Smooth muscle cell (in vitro differentiated cells): ENCODE measurements around the gene METTL27. TPM values are rescaled to one million over a fixed set of nuclear protein-coding genes. Genes with fewer than 3 reads are reported as not detected.
"Not testable (repeated sequence)": the region's sequence is repeated elsewhere in the genome, so short reads cannot be mapped to it uniquely, and the experiment has no call there.

Source experiments
- DNase-seq: peaks from one replicate; lab custom pipeline; 2025; ENCODE audit not compliant: unreplicated experiment; lab: John Stamatoyannopoulos, UW
- H2AFZ ChIP-seq: fragments of 200-600 bp; sonication (generic); 2 replicates; pipeline ENCODE4 v1.6.0; 2016; ENCODE audit warnings: antibody characterized with exemption, low read depth, mild to moderate bottlenecking
- H3F3A ChIP-seq: fragments of 200-600 bp; sonication (generic); 2 replicates; pipeline ENCODE4 v1.6.0; 2017; ENCODE audit warnings: antibody characterized with exemption, low read depth
- H3K27ac ChIP-seq: fragments of 200-600 bp; sonication (generic); 2 replicates; pipeline ENCODE4 v1.5.1; 2016; ENCODE audit warnings: low read depth, mild to moderate bottlenecking
- H3K27me3 ChIP-seq: fragments of 200-600 bp; sonication (generic); 2 replicates; pipeline ENCODE4 v1.6.1; 2016; ENCODE audit warnings: low read depth, mild to moderate bottlenecking
- H3K36me3 ChIP-seq: fragments of 200-600 bp; sonication (generic); 2 replicates; pipeline ENCODE4 v1.5.1; 2016; ENCODE audit warnings: low read depth
- H3K4me1 ChIP-seq: fragments of 200-600 bp; sonication (generic); 2 replicates; pipeline ENCODE4 v1.5.1; 2016; ENCODE audit warnings: low read depth
- H3K4me2 ChIP-seq: fragments of 200-600 bp; sonication (generic); 2 replicates; pipeline ENCODE4 v1.6.0; 2016; ENCODE audit warnings: mild to moderate bottlenecking
- H3K4me3 ChIP-seq: fragments of 200-600 bp; sonication (generic); 2 replicates; pipeline ENCODE4 v1.5.1; 2016; ENCODE audit warnings: mild to moderate bottlenecking
- H3K79me2 ChIP-seq: fragments of 200-600 bp; sonication (generic); 2 replicates; pipeline ENCODE4 v1.6.0; 2016; ENCODE audit warnings: low read depth, mild to moderate bottlenecking
- H3K9ac ChIP-seq: fragments of 200-600 bp; sonication (generic); 2 replicates; pipeline ENCODE4 v1.6.0; 2016; ENCODE audit warnings: low read depth
- H3K9me3 ChIP-seq: fragments of 200-600 bp; sonication (generic); replicated peaks from 2 replicates; pipeline ENCODE4 v1.5.1; 2016; ENCODE audit warnings: low read depth
- H4K20me1 ChIP-seq: fragments of 200-600 bp; sonication (generic); 2 replicates; pipeline ENCODE4 v1.6.0; 2016; ENCODE audit warnings: low read depth
- WGBS: methylation state at CpG from one replicate; pipeline ENCODE4 v1.1.7; 2016; ENCODE audit warnings: low lambda C conversion rate; 5-methylcytosine and 5-hydroxymethylcytosine counted together
- polyA plus RNA-seq: library from polyadenylated mRNA; unstranded; fragments of >200 nt; fragmentation: Nextera tagmentation; extraction: Ambion mirVana; gene quantifications from 2 replicates; pipeline ENCODE4 v1.2.1, GENCODE V29; 2016
- total RNA-seq: library from RNA; depleted of rRNA; stranded (reverse); fragments of >200 nt; gene quantifications from 2 replicates; pipeline ENCODE4 v1.2.3, GENCODE V29; 2014
- TF ChIP-seq, protein P1 (sequence below): fragments of 200-600 bp; sonication (generic); IDR thresholded peaks from 2 replicates; pipeline ENCODE4 v1.5.1; 2017; ENCODE audit warnings: borderline replicate concordance, mild to moderate bottlenecking, antibody characterized with exemption; ENCODE audit not compliant: insufficient read depth, poor library complexity, severe bottlenecking

The METTL27 gene
- total and polyA plus RNA-seq, 2 experiments from 2014 or later: 0.54 to 4.1 TPM

DNA sequence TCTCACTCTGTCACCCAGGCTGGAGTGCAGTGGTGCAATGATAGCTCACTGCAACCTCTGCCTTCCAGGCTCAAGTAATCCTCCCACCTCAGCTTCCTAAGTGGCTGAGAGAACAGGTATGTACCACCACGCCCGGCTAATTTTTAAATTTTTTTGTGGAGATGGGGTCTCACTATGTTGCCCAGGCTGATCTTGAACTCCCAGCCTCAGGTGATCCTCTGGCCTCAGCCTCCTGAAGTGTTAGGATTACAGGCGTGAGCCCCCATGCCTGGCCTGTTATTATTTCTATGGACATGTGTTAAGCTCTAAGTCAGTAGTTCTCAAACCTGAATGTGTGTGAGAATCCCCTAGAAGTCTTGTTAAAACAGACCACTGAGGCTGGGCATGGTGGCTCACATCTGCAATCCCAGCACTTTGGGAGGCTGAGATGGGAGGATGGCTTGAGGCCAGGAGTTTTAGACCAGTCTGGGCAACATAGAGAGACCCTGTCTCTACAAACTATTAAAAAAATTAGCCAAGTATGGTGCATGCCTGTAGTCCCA is 43.2 kb upstream of the METTL27 start:
- peaks cover 7% of the 10 kb centered on the region for H3K4me1 ChIP-seq
- H3K4me2 ChIP-seq: no peak overlapping the region
- H3K9ac ChIP-seq: no peak overlapping the region
- no peak overlapping the region for H2AFZ ChIP-seq
- TF ChIP-seq, protein P1, sequence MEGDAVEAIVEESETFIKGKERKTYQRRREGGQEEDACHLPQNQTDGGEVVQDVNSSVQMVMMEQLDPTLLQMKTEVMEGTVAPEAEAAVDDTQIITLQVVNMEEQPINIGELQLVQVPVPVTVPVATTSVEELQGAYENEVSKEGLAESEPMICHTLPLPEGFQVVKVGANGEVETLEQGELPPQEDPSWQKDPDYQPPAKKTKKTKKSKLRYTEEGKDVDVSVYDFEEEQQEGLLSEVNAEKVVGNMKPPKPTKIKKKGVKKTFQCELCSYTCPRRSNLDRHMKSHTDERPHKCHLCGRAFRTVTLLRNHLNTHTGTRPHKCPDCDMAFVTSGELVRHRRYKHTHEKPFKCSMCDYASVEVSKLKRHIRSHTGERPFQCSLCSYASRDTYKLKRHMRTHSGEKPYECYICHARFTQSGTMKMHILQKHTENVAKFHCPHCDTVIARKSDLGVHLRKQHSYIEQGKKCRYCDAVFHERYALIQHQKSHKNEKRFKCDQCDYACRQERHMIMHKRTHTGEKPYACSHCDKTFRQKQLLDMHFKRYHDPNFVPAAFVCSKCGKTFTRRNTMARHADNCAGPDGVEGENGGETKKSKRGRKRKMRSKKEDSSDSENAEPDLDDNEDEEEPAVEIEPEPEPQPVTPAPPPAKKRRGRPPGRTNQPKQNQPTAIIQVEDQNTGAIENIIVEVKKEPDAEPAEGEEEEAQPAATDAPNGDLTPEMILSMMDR: no peak
- no peaks in the 10 kb centered on the region for H3K9me3 ChIP-seq
- H4K20me1 ChIP-seq: no peaks in the 10 kb centered on the region
- no peak overlapping the region for H3K4me3 ChIP-seq
- H3K27me3 ChIP-seq: peaks cover 38% of the 10 kb centered on the region
- no peaks in the 10 kb centered on the region for H3K79me2 ChIP-seq
- DNase-seq: no peak
- no peaks in the 10 kb centered on the region for H3K36me3 ChIP-seq
- no peaks in the 10 kb centered on the region for H3F3A ChIP-seq
- H3K27ac ChIP-seq: no peak overlapping the region
- 94% methylated on average over 3 of the region's 3 CpGs for WGBS

DNA sequence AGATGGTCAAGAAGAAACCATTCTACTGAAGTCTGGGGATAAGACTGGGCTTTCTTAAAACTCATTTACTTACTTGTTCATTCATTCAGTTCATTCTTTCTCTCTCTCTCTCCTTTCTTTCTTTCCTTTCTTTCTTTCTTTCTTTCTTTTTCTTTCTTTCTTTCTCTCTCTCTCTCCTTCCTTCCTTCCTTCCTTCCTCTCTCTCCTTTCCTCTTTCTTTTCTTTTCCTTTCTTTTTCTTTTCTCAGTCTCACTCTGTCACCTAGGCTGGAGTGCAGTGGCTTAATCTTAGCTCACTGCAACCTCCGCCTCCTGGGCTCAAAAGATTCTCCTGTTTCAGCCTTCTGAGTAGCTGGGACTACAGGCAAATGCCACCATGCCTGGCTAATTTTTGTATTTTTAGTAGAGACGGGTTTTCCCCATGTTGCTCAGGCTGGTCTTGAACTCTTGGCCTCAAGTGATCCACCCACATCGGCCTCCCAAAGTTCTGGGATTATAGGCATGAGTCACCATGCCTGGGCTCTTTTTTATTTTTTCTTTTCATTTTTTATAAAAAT is 42.6 kb upstream of the METTL27 start:
- not testable (repeated sequence) for H3K4me1 ChIP-seq, H4K20me1 ChIP-seq, H3K4me2 ChIP-seq, H3K79me2 ChIP-seq, H2AFZ ChIP-seq, DNase-seq, H3F3A ChIP-seq, H3K4me3 ChIP-seq, H3K9ac ChIP-seq, H3K27ac ChIP-seq, H3K36me3 ChIP-seq, H3K9me3 ChIP-seq
- 80% methylated on average over 3 of the region's 3 CpGs for WGBS
- H3K27me3 ChIP-seq: peaks cover 41% of the 10 kb centered on the region

DNA sequence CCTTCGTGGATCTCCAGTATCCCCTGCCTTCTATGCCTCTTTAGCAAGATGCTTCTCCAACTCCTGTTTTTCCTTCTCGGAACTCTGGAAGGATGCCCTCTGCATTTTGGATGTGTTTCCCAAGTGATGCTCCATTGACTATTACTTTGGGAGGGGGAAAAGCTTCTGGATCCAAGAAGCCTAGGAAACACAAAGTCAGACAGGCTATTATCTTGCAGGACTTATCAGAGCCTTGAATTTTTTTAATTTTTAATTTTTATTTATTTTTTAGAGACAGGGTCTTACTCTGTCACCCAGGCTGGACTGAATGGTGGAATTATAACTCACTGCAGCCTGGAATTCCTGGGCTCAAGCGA is 39.7 kb upstream of the METTL27 start:
- 87% methylated on average over 3 of the region's 3 CpGs for WGBS
- Histone ChIP-seq H3K36me3 (no peaks in the 10 kb centered on the region), H3F3A (no peaks in the 10 kb centered on the region), H2AFZ (no peak overlapping the region), H3K79me2 (no peaks in the 10 kb centered on the region), H3K4me3 (no peak overlapping the region), H4K20me1 (no peaks in the 10 kb centered on the region), H3K9ac (no peak overlapping the region), H3K9me3 (no peaks in the 10 kb centered on the region), H3K27me3 (peaks cover 46% of the 10 kb centered on the region), H3K4me1 (peaks cover 7% of the 10 kb centered on the region), H3K4me2 (no peak overlapping the region), H3K27ac (no peak overlapping the region)
- TF ChIP-seq, protein P1: no peak
- DNase-seq: no peak

DNA sequence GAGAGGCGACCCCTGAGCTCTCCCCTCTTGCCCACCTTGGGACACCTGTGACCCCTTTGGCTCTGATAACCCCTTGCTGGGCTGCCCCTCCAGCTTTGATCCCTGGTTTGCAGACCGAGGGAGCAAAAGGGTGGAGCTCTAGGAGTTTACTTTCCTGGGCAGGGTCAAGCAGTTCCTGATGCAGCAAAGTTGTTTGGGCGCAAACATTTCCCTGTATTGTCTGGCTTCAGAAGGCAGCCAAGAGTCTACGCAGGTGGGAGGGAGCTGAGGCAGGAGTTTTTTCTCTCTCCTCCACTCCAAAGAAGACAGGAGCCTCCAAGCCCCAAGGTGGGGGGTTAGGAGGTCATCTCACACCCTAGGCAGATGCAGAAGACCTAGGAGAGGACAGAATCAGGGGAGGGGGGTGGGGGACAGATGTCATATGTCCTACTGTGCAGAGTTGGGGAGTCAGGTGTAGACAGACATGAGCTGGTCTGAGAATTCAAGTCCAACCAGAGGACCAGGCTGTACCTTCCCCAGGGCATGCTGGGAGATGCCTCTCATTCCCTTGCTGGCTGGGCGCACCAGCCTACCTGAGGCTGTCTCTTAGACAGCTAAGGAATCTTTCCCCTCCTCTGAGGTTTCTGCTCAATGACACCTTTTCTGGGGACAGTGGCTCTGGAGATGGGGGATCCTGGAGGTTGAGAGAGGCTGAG is 39.2 kb upstream of the METTL27 start:
- Histone ChIP-seq H2AFZ (no peak overlapping the region), H3K79me2 (no peaks in the 10 kb centered on the region), H3K9me3 (no peaks in the 10 kb centered on the region), H3F3A (no peaks in the 10 kb centered on the region), H4K20me1 (no peaks in the 10 kb centered on the region), H3K27me3 (peaks cover 50% of the 10 kb centered on the region), H3K9ac (no peak overlapping the region), H3K36me3 (no peaks in the 10 kb centered on the region), H3K4me2 (no peak overlapping the region), H3K4me1 (peaks cover 5% of the 10 kb centered on the region), H3K27ac (no peak overlapping the region), H3K4me3 (no peak overlapping the region)
- WGBS: 86% methylated on average over 5 of the region's 5 CpGs
- DNase-seq: no peak
- TF ChIP-seq, protein P1: no peak
